ENCODE measurements around the gene C10orf105. TPM values are rescaled to one million over a fixed set of nuclear protein-coding genes. Genes with fewer than 3 reads are reported as not detected.
A peak's percentile ranks its signal among the peaks of the same experiment; 100 is the strongest.

The C10orf105 gene
- total and polyA plus RNA-seq, 9 donors: 0.08 to 0.48 (median 0.19) TPM

GRCh38 chr10:71708897-71709882, 10.4 kb downstream of the C10orf105 start:
- H3K27me3 ChIP-seq (ENCODE audit: control insufficient read depth, insufficient read depth, low read length): no peaks in the 10 kb centered on the region
- DNase-seq: no peak
- no peak overlapping the region for H3K4me3 ChIP-seq (ENCODE audit: low read length)
- no peaks in the 10 kb centered on the region for H3K9me3 ChIP-seq (replicated peaks; ENCODE audit: control insufficient read depth, low read depth, low read length)
- WGBS (ENCODE audit: insufficient coverage): 68% methylated on average over 16 of the region's 28 CpGs
- peaks cover 27% of the 10 kb centered on the region for H3K4me1 ChIP-seq (ENCODE audit: control insufficient read depth, insufficient read depth, low read length)
- H3K36me3 ChIP-seq (ENCODE audit: control insufficient read depth, insufficient read depth, low read length): no peaks in the 10 kb centered on the region
- H3K27ac ChIP-seq (ENCODE audit: low read length): no peak overlapping the region

- no peaks in the 10 kb centered on the region for H3K36me3 ChIP-seq (ENCODE audit: control insufficient read depth, insufficient read depth, low read length)
- H3K27me3 ChIP-seq (ENCODE audit: control insufficient read depth, insufficient read depth, low read length): no peaks in the 10 kb centered on the region
- peaks cover 18% of the 10 kb centered on the region for H3K4me1 ChIP-seq (ENCODE audit: control insufficient read depth, insufficient read depth, low read length)
- no peak overlapping the region for H3K27ac ChIP-seq (ENCODE audit: low read length)
- H3K9me3 ChIP-seq (replicated peaks; ENCODE audit: control insufficient read depth, low read depth, low read length): no peaks in the 10 kb centered on the region
- DNase-seq: peak; percentile 48
- WGBS (ENCODE audit: insufficient coverage): 2% methylated on average over 8 of the region's 10 CpGs
- H3K4me3 ChIP-seq (ENCODE audit: low read length): no peak overlapping the region
These were observed 11.3 kb downstream of the C10orf105 start for GRCh38 chr10:71708301-71708703.

- 74% methylated on average over 4 of the region's 5 CpGs for WGBS (ENCODE audit: insufficient coverage)
- Histone ChIP-seq H3K36me3 (ENCODE audit: control insufficient read depth, insufficient read depth, low read length) (no peaks in the 10 kb centered on the region), H3K27me3 (ENCODE audit: control insufficient read depth, insufficient read depth, low read length) (no peaks in the 10 kb centered on the region), H3K27ac (ENCODE audit: low read length) (no peak overlapping the region), H3K9me3 (replicated peaks; ENCODE audit: control insufficient read depth, low read depth, low read length) (no peaks in the 10 kb centered on the region), H3K4me3 (ENCODE audit: low read length) (no peak overlapping the region), H3K4me1 (ENCODE audit: control insufficient read depth, insufficient read depth, low read length) (peaks cover 8% of the 10 kb centered on the region)
- no peak for DNase-seq
These were observed 12.3 kb downstream of the C10orf105 start for GRCh38 chr10:71707240-71707789.

- no peak overlapping the region for H3K4me3 ChIP-seq (ENCODE audit: low read length)
- H3K27ac ChIP-seq (ENCODE audit: low read length): no peak overlapping the region
- no peaks in the 10 kb centered on the region for H3K36me3 ChIP-seq (ENCODE audit: control insufficient read depth, insufficient read depth, low read length)
- DNase-seq: no peak
- H3K9me3 ChIP-seq (replicated peaks; ENCODE audit: control insufficient read depth, low read depth, low read length): no peaks in the 10 kb centered on the region
- WGBS (ENCODE audit: insufficient coverage): 85% methylated on average over 32 of the region's 35 CpGs
- peaks cover 7% of the 10 kb centered on the region for H3K4me1 ChIP-seq (ENCODE audit: control insufficient read depth, insufficient read depth, low read length)
- H3K27me3 ChIP-seq (ENCODE audit: control insufficient read depth, insufficient read depth, low read length): no peaks in the 10 kb centered on the region
These were observed 13.1 kb downstream of the C10orf105 start for GRCh38 chr10:71706216-71707121.

GRCh38 chr10:71705582-71705981, 14.0 kb downstream of the C10orf105 start:
- Histone ChIP-seq H3K27me3 (ENCODE audit: control insufficient read depth, insufficient read depth, low read length) (no peaks in the 10 kb centered on the region), H3K27ac (ENCODE audit: low read length) (no peak overlapping the region), H3K9me3 (replicated peaks; ENCODE audit: control insufficient read depth, low read depth, low read length) (no peaks in the 10 kb centered on the region), H3K36me3 (ENCODE audit: control insufficient read depth, insufficient read depth, low read length) (no peaks in the 10 kb centered on the region), H3K4me3 (ENCODE audit: low read length) (no peak overlapping the region), H3K4me1 (ENCODE audit: control insufficient read depth, insufficient read depth, low read length) (peaks cover 7% of the 10 kb centered on the region)
- no CpG with 5 or more reads among the region's 2 CpGs for WGBS (ENCODE audit: insufficient coverage)
- DNase-seq: no peak

GRCh38 chr10:71704816-71705215, 14.8 kb downstream of the C10orf105 start:
- 94% methylated on average over 13 of the region's 18 CpGs for WGBS (ENCODE audit: insufficient coverage)
- Histone ChIP-seq H3K36me3 (ENCODE audit: control insufficient read depth, insufficient read depth, low read length) (no peaks in the 10 kb centered on the region), H3K27ac (ENCODE audit: low read length) (no peak overlapping the region), H3K9me3 (replicated peaks; ENCODE audit: control insufficient read depth, low read depth, low read length) (no peaks in the 10 kb centered on the region), H3K4me3 (ENCODE audit: low read length) (no peak overlapping the region), H3K4me1 (ENCODE audit: control insufficient read depth, insufficient read depth, low read length) (peaks cover 7% of the 10 kb centered on the region), H3K27me3 (ENCODE audit: control insufficient read depth, insufficient read depth, low read length) (no peaks in the 10 kb centered on the region)
- no peak for DNase-seq

GRCh38 chr10:71703577-71703976, 16.0 kb downstream of the C10orf105 start:
- Histone ChIP-seq H3K9me3 (replicated peaks; ENCODE audit: control insufficient read depth, low read depth, low read length) (no peaks in the 10 kb centered on the region), H3K4me1 (ENCODE audit: control insufficient read depth, insufficient read depth, low read length) (peaks cover 7% of the 10 kb centered on the region), H3K27me3 (ENCODE audit: control insufficient read depth, insufficient read depth, low read length) (peaks cover 2% of the 10 kb centered on the region), H3K4me3 (ENCODE audit: low read length) (no peak overlapping the region), H3K27ac (ENCODE audit: low read length) (no peak overlapping the region), H3K36me3 (ENCODE audit: control insufficient read depth, insufficient read depth, low read length) (no peaks in the 10 kb centered on the region)
- WGBS (ENCODE audit: insufficient coverage): 80% methylated on average over 1 of the region's 11 CpGs
- DNase-seq: no peak

- Histone ChIP-seq H3K27me3 (ENCODE audit: control insufficient read depth, insufficient read depth, low read length) (peaks cover 2% of the 10 kb centered on the region), H3K4me3 (ENCODE audit: low read length) (no peak overlapping the region), H3K27ac (ENCODE audit: low read length) (no peak overlapping the region), H3K36me3 (ENCODE audit: control insufficient read depth, insufficient read depth, low read length) (no peaks in the 10 kb centered on the region), H3K4me1 (ENCODE audit: control insufficient read depth, insufficient read depth, low read length) (peaks cover 6% of the 10 kb centered on the region), H3K9me3 (replicated peaks; ENCODE audit: control insufficient read depth, low read depth, low read length) (no peaks in the 10 kb centered on the region)
- WGBS (ENCODE audit: insufficient coverage): 77% methylated on average over 8 of the region's 11 CpGs
- no peak for DNase-seq
These were observed 18.0 kb downstream of the C10orf105 start for GRCh38 chr10:71701496-71702132.

- Histone ChIP-seq H3K27me3 (ENCODE audit: control insufficient read depth, insufficient read depth, low read length) (peaks cover 2% of the 10 kb centered on the region), H3K4me3 (ENCODE audit: low read length) (no peak overlapping the region), H3K27ac (ENCODE audit: low read length) (no peak overlapping the region), H3K36me3 (ENCODE audit: control insufficient read depth, insufficient read depth, low read length) (no peaks in the 10 kb centered on the region), H3K9me3 (replicated peaks; ENCODE audit: control insufficient read depth, low read depth, low read length) (no peaks in the 10 kb centered on the region), H3K4me1 (ENCODE audit: control insufficient read depth, insufficient read depth, low read length) (peaks cover 13% of the 10 kb centered on the region)
- no peak for DNase-seq
- WGBS (ENCODE audit: insufficient coverage): 57% methylated on average over 1 of the region's 11 CpGs
These were observed 18.7 kb downstream of the C10orf105 start for GRCh38 chr10:71700731-71701368.
